Muscle of leg (tissue), 11 donors: Measurements from ENCODE around the gene KCNIP2. TPM values are rescaled to one million over a fixed set of nuclear protein-coding genes. Genes with fewer than 3 reads are reported as not detected.

ENCODE experiments used
- DNase-seq: peaks from one replicate; pipeline ENCODE4 v3.0.0; 2013
- H3K27ac ChIP-seq: one replicate; pipeline ENCODE4 v1.5.1; 2013; ENCODE audit warnings: mild to moderate bottlenecking, low read length, control low read depth
- H3K27me3 ChIP-seq: one replicate; pipeline ENCODE4 v1.6.1; 2013; ENCODE audit warnings: low read length; ENCODE audit not compliant: control insufficient read depth, insufficient read depth
- H3K36me3 ChIP-seq: one replicate; pipeline ENCODE4 v1.6.1; 2013; ENCODE audit warnings: low read length; ENCODE audit not compliant: control insufficient read depth, insufficient read depth
- H3K4me1 ChIP-seq: one replicate; pipeline ENCODE4 v1.6.1; 2013; ENCODE audit warnings: low read length; ENCODE audit not compliant: control insufficient read depth, insufficient read depth
- H3K4me3 ChIP-seq: one replicate; pipeline ENCODE4 v1.5.1; 2013; ENCODE audit warnings: low read length, control low read depth
- H3K9me3 ChIP-seq: replicated peaks from 2 replicates; pipeline ENCODE4 v1.6.1; 2013; ENCODE audit warnings: low read depth, low read length; ENCODE audit not compliant: control insufficient read depth
- WGBS: methylation state at CpG from one replicate; pipeline ENCODE4 v1.1.5; 2013; ENCODE audit warnings: missing lambda C conversion rate; ENCODE audit not compliant: insufficient coverage; 5-methylcytosine and 5-hydroxymethylcytosine counted together
- polyA plus RNA-seq, 8 donors: library from polyadenylated mRNA; unstranded; fragments of 120-200 nt; gene quantifications; one replicate each; pipeline versions ENCODE4 v1.2.1 to v1.2.3, GENCODE V29; 2013; ENCODE audit warnings: inconsistent platforms in 1 of 8, low replicate concordance in 1 of 8; ENCODE audit not compliant: insufficient read length in 8 of 8, insufficient read depth in 1 of 8
- total RNA-seq: library from RNA; stranded (reverse); fragments of 120-200 nt; gene quantifications from one replicate; pipeline ENCODE4 v1.2.4, GENCODE V29; 2013

The KCNIP2 gene
- total and polyA plus RNA-seq, 9 donors, result 2.0 to 6.3 (median 3.8) TPM

DNA sequence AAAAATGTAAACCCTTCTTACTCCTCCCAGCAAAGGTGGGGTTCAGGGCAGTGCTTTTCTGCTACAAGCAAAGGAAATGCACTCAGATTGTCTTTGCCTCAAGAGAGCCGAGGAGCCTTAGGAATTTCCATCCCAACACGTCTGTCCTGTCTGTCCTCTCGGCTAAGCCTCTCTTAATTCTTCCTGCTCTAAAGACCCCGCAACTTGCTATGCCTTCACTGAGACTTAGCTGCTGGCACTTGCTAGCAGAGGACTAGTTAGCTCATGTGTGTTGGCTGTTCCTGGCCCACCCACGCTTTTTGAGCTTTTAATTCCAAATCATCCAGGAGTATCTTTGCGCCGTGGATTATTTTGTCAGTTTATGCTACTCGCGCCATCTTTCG is 59.9 kb downstream of the KCNIP2 start:
- Histone ChIP-seq H3K27me3 (peaks cover 20% of the 10 kb centered on the region), H3K4me1 (peaks cover 46% of the 10 kb centered on the region), H3K36me3 (peaks cover 37% of the 10 kb centered on the region), H3K27ac (peak overlapping the region; percentile 71), H3K9me3 (no peaks in the 10 kb centered on the region), H3K4me3 (peak overlapping the region; percentile 79)
- WGBS, result 19% methylated on average over 4 of the region's 10 CpGs
- DNase-seq, result no peak

DNA sequence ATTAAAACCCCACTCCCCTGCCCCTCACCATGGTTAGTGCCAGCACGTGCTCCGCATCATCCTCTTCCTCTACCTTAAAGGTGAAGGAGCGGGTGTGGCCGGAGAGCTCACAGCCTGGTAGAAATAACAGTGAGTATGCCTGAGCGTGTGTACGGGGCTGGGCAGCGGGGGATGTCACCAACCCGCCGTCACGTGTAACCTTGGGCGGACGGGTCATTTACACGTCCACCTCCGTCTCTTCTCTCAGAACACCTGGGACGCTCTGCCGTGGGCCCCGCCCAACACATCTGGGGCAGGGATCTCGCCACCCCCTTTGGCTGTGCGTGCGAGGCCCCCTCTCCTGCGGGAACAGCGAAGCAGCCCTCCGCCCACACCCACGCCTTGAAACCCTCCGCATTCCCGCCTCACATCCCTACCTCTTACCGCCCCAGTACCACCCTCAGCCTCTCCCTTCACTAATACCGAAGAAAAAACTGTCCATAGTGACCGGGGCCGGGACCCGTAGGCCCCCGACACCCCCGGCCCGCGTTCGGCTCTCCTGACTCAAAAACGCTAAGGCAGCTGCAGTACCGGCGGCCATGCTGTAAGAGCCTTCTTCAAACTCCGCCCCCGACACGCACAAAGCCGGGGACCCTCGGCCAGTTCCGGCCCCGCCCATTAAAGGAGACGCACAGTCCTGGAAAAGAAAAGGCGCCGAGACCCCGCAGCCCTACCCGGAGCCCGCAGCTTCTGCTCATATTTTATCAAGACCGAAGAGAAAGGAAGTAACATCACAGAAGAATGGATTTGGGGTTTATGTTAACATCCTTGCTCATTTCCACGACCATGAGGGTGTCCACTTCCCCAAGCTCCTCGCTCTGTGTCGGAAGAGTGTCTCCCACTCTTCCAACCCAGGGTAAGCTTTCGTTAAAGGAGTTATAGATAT is 60.5 kb downstream of the KCNIP2 start, which contains the start of gene NPM3:
Gene NPM3, minus strand, starts transcription at position 636 of the 925 bp plus-strand sequence. Its CDS starts 56 bp downstream, at position 580.
- Histone ChIP-seq H3K9me3 (no peaks in the 10 kb centered on the region), H3K4me1 (peaks cover 49% of the 10 kb centered on the region), H3K27ac (peak within 1 kb of the TSS; percentile 71), H3K27me3 (peaks cover 27% of the 10 kb centered on the region), H3K4me3 (peak within 1 kb of the TSS; percentile 79), H3K36me3 (peaks cover 32% of the 10 kb centered on the region)
- DNase-seq, result peak; percentile 94
- WGBS, result under 1% methylated on average over 43 of the region's 57 CpGs

DNA sequence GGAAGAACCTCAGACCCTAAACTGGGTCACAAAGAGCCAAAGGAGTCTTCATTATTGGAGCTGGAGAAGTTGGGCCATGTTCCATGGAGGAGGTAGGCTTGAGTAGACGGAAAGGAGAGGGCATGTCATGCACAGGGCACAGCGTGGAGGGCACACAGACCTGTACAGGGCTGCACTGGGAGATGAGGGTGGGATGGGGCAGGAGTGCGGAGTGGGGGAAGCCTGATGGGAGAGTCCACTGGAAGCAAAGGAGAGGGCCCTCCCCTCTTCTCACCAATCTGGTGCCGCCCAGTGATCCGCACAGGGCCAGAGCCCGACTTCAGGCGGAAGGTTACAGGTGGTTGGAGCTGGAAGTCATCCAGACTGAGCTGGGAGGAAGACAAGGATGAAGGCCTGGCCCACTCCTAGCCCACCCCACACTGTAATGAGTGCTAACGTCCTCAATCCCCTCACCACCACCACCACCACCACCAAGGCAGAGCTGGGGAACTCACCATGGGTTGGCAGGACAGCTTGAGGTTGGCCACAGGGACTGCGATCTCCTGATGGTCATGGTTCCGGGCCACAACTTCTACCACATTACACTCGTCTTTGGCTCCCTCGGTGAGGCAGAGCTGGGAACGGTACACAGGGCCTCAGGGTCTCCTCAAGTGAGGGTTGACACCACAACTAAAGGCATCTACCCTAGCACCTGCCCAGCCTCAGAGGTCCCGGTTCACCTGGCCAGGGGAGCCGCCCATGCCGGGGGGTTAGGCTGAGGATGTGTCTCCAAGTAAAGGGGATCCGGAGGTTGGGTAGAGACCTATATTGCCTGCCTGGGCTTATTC is 61.4 kb downstream of the KCNIP2 start:
- DNase-seq, result no peak
- H3K4me3 ChIP-seq, result peak overlapping the region; percentile 79
- no peak overlapping the region for H3K27ac ChIP-seq
- no peaks in the 10 kb centered on the region for H3K9me3 ChIP-seq
- H3K4me1 ChIP-seq, result peaks cover 49% of the 10 kb centered on the region
- peaks cover 24% of the 10 kb centered on the region for H3K36me3 ChIP-seq
- WGBS, result 38% methylated on average over 7 of the region's 17 CpGs
- peaks cover 35% of the 10 kb centered on the region for H3K27me3 ChIP-seq

DNA sequence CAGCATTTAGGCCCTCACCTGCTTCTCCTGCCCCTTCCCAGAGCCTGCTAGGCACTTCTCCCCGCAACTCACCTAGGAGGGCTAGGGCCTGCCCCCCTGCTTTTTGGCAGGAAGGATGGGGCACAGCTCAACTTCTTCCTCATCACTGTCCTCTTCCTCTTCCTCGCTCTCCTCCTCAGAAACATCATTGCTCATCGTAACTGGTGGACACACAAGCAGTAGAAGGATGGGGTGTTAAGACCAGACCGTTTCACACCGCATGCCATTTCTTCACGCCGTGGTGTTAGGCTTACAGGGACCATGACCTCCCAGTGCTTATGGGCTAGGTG is 62.0 kb downstream of the KCNIP2 start:
- Histone ChIP-seq H3K9me3 (no peaks in the 10 kb centered on the region), H3K4me1 (peaks cover 49% of the 10 kb centered on the region), H3K4me3 (no peak overlapping the region), H3K27ac (no peak overlapping the region), H3K36me3 (peaks cover 19% of the 10 kb centered on the region), H3K27me3 (peaks cover 41% of the 10 kb centered on the region)
- no peak for DNase-seq
- WGBS, result 61% methylated on average over 5 of the region's 7 CpGs

DNA sequence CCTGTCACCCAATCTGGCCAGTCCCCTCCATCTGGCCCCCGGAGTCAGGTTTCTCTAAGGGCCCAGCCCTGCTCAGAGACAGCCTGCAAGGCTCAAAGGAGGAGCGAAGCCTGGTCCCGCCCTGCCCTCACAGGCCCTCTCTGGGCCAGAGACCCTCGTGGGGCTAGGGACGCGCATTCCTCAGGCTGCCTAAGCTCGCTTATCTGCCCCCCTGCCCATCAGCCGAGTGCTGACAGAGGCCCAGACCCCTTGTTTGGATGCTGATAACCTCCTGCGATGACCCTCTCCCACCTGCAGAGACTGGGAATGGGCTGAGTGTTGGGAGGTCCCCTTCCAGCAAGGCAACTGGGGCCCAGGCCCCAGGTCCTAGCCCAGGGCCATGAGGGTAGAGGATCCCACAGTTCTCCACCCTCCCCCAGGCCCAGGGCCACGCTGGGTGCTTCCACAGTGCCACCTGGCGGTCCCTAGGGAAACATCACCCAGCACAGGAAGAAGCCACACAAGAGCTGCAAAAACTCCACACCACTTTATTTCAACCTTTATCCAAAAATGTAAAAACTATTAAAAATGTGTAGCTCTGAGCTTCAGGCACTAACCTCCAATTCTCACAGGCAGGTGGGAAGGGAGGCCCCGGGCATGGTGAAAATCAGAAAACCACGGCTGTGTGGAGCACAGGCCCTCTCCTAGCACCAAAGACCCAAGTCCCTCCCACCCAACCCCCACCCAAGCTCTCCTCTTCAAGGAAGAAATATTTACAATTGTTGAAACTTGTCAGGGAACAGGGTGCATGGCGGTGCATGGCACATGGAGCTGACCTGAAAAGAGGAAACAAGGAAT is 62.6 kb downstream of the KCNIP2 start:
- 64% methylated on average over 8 of the region's 14 CpGs for WGBS
- H3K27ac ChIP-seq, result peak overlapping the region; percentile 65
- no peak overlapping the region for H3K4me3 ChIP-seq
- peaks cover 53% of the 10 kb centered on the region for H3K4me1 ChIP-seq
- H3K9me3 ChIP-seq, result no peaks in the 10 kb centered on the region
- peak; percentile 48 for DNase-seq
- H3K36me3 ChIP-seq, result peaks cover 14% of the 10 kb centered on the region
- peaks cover 45% of the 10 kb centered on the region for H3K27me3 ChIP-seq

DNA sequence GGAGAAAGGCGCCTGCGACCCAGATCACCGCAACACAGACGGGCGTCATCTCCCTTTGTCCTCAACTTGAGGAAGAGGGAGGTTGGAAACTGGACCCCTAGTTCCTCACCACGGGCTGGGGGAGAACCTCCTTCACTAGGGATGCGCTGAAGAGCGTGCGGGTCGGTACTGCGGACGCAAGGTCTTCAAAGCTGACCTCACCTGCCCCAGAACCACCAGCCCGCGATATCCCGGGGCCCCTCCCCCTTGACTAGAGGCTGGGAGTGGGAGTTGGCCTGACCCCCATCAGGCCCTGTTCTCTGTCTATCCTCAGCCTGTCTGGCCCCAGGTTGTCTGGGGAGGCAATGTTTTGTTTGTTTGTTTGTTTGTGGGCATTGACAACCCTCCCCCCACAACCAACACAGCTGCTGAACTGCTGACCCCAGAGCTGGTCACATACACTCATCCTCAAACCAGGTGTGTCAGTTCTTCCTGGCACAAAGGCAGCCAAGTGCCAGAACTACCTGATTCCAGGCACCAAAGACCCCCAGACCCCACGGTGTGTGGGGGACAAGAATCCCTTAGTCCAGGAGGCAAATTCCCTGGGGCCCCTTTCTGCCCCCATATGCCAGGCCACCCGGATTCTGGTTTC is 63.3 kb downstream of the KCNIP2 start:
- H3K36me3 ChIP-seq, result peaks cover 8% of the 10 kb centered on the region
- 45% methylated on average over 2 of the region's 17 CpGs for WGBS

DNA sequence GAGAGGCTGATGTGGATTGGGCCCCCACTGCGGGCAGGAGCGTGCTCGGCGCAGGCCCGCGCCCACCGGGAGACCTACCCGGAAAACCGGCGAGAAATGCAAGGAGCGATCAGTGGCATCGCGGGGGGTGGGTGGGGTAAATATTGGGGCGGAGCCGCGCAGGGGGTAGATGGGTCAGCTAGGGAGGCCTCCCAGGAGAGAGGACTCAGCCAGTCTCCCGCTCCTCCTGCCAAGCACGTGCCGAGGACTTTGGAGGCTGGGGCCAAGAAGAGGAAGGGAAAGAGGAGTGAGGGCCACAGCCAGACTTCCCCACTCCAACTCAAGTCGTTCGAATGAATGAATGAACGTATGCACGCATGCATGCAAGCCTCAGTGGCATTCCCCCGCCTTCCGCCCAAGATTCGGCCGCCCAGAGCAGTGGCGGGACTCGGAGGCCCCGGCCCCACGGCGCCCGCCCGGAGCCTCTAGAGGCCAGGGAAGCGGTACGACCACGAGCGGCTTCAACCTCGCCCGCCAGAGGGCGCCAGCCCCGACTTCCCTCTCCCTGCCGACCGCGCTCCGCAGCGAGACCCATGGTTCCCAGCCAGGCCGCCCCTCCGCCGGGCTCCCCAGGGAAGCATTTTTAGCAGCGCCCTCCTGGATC is 63.9 kb downstream of the KCNIP2 start:
- H3K4me3 ChIP-seq, result peak overlapping the region; percentile 9
- DNase-seq, result peak; percentile 57
- peaks cover 1% of the 10 kb centered on the region for H3K36me3 ChIP-seq
- WGBS, result 2% methylated on average over 45 of the region's 51 CpGs
- H3K4me1 ChIP-seq, result peaks cover 61% of the 10 kb centered on the region
- peaks cover 55% of the 10 kb centered on the region for H3K27me3 ChIP-seq
- H3K27ac ChIP-seq, result peak overlapping the region; percentile 3
- H3K9me3 ChIP-seq, result no peaks in the 10 kb centered on the region

More for the DNA sequence above, 63.3 kb downstream of the KCNIP2 start:
- Histone ChIP-seq H3K27ac (peak overlapping the region; percentile 3), H3K4me1 (peaks cover 55% of the 10 kb centered on the region), H3K4me3 (peak overlapping the region; percentile 9), H3K9me3 (no peaks in the 10 kb centered on the region), H3K27me3 (peaks cover 49% of the 10 kb centered on the region)
- no peak for DNase-seq

DNA sequence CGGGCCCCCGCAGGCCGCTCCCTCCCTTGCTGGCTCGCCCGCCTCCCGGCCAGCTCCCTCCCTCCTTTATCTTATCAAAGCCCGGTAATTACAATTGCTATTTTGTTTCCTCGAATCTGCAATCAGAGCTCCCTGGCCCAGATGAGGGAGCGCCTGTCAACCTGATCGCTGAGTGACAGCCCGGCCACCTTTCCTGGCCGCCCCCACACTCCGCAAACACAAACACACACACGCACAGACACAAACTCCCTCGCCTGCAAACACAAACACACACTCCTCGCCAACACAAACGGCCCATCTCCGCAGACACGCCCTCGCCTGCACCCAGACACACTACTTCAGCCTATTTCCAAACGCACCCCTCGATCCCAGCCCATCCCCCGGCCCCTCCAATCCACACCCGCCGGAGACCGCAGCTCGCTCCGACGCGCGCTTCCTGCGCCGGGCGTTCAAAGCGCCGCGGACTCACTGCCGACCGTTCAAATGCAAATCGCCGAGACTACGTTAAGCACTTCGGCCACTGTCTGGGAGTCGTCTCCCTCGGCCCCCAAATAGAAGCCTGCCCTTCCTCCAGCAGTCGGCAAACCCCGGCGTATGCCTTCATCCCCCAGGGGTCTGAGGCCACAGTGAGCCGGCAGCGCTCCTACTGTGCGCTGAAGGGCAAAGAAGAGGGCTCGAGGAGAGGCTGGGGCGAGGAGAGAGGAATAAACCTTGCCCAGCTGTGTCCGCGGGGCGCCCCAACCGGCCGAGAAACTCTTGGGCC is 64.6 kb downstream of the KCNIP2 start:
- H3K9me3 ChIP-seq, result no peaks in the 10 kb centered on the region
- WGBS, result 10% methylated on average over 56 of the region's 58 CpGs
- H3K27me3 ChIP-seq, result peaks cover 62% of the 10 kb centered on the region
- peaks cover 62% of the 10 kb centered on the region for H3K4me1 ChIP-seq
- no peak overlapping the region for H3K27ac ChIP-seq
- no peaks in the 10 kb centered on the region for H3K36me3 ChIP-seq
- H3K4me3 ChIP-seq, result peak overlapping the region; percentile 5
- DNase-seq, result no peak
